Measurements from ENCODE around the gene DDT.
A peak's percentile ranks its signal among the peaks of the same experiment; 100 is the strongest.
"Not testable (repeated sequence)": the region's sequence is repeated elsewhere in the genome, so short reads cannot be mapped to it uniquely, and the experiment has no call there.

The DDT gene

DNA sequence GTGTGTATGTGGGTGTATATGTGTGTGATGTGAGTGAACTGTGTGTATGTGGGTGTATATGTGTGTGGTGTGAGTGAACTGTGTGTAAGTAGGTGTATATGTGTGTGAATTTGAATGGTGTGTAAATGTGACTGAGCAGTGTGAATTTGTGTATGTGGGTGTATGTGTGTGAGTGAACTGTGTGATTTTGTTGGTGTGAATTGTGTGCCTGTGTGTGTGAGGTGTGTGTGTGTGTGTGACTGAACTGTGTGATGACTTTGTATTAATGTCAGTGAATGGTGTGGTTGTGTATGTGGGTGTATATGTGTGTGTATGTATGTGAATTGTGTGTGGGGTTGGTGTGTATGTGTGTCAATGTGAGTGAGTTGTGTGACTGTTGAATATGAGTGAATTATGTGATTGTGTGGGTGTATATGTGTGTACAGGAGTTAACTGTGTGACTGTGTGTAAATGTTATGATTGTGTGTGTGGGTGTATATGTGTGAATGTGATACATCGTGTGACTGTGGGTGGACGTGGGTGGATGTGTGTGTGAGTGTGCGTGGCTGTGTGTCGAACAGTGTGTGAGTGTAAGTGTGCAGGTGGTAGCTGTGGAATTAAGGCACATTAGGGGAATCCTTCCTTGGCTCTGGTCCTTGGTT lies 12.4 kb upstream of the DDT start:
- DNase-seq = not testable (repeated sequence)

- not testable (repeated sequence) for DNase-seq
Observed at GRCh38 chr22:23986089-23986488, 11.8 kb upstream of the DDT start.

DNA sequence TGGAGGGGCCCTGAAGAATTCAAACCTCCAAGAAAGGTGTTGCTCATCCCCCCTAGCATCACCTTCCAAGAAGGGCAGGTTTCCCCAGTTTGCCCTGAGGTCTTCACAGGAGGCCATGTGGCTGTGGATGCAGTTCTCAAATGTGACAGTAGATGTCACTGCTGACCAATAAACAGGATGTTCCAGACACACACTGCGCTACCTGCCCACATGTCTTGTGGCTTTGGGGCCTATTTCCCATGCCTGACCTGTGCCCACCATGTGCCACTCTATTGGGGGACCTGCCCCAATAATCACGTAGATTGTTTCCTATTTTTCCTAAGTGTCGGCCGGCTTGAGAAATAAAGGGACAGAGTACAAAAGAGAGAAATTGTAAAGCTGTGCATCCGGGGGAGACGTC lies 10.2 kb upstream of the DDT start:
- peak; percentile 46 for DNase-seq

DNA sequence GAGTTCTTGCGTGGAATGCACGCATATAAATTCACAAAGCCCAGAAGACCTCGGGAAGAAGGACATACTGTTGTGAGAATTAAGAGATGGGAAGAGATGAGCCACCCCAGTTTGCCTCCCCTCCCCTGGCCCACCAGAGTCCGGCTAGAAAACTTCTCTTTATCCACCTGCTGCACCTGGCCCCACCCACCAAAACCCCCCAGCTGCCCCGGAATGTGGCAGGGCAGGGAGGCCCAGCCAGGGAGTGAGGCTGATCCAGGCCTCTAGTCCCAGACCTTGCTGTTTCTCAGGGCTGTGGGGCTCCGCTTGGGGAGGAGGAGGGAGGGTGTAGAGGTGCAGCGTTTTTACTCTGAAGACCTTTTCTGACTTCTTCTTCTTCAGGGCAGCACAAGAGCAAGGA lies 6.3 kb upstream of the DDT start:
- not testable (repeated sequence) for DNase-seq

GRCh38 chr22:23979557-23980240 lies 5.5 kb upstream of the DDT start, which contains the start of gene GSTT2:
Gene GSTT2 (plus strand): TSS chr22:23980134.
- not testable (repeated sequence) for DNase-seq

- not testable (repeated sequence) for DNase-seq
Observed at GRCh38 chr22:23977304-23977703, 3.1 kb upstream of the DDT start.

- not testable (repeated sequence) for DNase-seq
Observed at GRCh38 chr22:23974836-23975352, 653 bp upstream of the DDT start.

- DNase-seq = not testable (repeated sequence)
Observed at GRCh38 chr22:23971927-23972326, 2.3 kb downstream of the DDT start.

- no peak for DNase-seq
Observed at GRCh38 chr22:23970816-23971486, 3.3 kb downstream of the DDT start.

DNA sequence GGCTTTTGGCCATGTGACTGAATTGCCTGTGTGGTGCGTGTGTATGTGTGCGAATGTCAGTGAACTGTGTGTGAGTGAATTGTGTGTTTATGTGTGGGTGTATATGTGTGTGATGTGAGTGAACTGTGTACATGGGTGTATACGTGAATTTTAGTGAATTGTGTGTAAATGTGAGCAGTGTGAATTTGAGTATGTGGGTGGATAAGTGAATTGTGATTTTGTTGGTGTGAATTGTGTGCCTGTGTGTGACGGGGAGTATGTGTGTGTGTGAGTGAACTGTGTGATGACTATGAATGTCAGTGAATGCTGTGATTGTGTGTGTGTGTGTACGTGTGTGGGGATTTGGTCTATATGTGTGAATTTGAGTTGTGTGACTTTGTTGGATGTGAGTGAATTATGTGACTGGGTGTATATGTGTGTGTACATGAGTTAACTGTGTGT lies 4.0 kb downstream of the DDT start:
- DNase-seq = no peak

GRCh38 chr22:23969071-23969470 lies 5.2 kb downstream of the DDT start:
- DNase-seq = no peak

DNA sequence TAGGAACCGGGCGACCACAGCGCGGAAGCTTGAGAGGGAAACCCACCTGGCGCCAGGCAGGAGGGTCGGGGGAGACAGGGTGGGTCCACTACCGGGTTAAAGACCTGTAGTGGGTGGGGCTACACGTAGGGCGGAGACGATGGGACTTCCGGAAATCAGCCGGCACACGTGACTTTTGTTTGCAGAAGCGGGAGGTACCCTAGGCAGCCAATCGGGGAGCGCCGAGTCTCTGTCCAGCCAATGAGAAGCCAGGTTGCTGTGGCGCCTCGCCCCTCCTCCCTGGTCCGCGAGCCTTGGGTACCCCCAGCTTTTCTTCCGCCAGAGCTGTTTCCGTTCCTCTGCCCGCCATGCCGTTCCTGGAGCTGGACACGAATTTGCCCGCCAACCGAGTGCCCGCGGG lies 7.7 kb downstream of the DDT start, which contains the start of gene DDTL:
Gene DDTL (plus strand): TSS at position 321 of the 400 bp plus-strand sequence. CDS start 27 bp downstream, at position 348.
- DNase-seq = not testable (repeated sequence)

DNA sequence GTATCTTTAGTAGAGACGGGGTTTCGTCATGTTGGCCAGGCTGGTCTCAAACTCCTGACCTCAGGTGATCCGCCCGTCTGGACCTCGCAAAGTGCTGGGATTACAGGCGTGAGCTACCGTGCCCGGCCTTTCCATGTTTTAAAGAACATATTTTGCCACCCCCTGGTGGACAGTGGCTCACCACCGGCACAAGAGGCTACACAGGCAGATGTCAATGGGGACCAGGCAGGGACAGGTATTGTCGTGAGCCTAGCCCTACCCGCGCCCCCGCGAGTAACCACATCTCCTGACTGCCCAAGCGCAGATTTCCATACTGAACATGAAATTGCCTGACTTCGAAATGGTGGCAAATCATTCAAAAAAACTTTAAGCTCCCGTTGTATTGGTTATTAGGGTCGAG lies 8.1 kb downstream of the DDT start:
- not testable (repeated sequence) for DNase-seq

- DNase-seq = not testable (repeated sequence)
Observed at GRCh38 chr22:23961084-23961771, 13.0 kb downstream of the DDT start, which contains the start of gene GSTT2B. Gene GSTT2B (minus strand): TSS chr22:23961195. CDS start chr22:23961131, 64 bp downstream.

DNA sequence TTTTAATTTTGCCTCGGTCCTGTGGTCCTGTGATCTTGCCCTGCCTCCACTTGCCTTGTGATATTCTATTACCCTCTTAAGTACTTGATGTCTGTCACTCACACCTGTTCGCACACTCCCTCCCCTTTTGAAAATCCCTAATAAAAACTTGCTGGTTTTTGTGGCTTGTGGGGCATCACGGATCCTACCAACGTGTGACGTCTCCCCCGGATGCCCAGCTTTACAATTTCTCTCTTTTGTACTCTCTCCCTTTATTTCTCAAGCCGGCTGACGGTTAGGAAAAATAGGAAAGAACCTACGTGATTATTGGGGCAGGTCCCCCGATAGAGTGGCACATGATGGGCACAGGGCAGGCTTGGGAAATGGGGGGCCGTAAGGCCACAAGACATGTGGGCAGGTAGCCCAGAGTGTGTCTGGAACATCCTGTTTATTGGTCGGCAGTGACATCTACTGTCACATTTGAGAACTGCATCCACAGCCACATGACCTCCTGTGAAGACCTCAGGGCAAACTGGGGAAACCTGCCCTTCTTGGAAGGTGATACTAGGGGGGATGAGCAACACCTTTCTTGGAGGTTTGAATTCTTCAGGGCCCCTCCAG lies 17.8 kb downstream of the DDT start:
- DNase-seq = not testable (repeated sequence)

- DNase-seq = not testable (repeated sequence)
Observed at GRCh38 chr22:23955886-23956285, 18.4 kb downstream of the DDT start.

DNA sequence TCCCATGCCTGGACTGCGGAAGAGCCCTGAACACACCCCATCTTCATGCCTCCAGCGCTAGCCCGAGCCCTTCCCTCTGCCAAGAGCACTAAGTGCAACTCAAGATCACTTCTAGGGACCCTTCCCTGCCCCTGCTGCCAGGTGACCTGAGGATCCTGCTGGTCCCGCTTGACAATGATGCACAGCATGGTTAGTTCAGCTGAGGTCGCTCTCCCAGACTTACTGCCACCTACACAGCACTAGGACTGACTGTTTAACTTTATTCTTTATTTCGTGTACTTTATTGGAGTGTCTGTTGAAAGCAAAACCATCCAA lies 19.3 kb downstream of the DDT start:
- DNase-seq = not testable (repeated sequence)

- not testable (repeated sequence) for DNase-seq
Observed at GRCh38 chr22:23954193-23954990, 19.8 kb downstream of the DDT start.

DNA sequence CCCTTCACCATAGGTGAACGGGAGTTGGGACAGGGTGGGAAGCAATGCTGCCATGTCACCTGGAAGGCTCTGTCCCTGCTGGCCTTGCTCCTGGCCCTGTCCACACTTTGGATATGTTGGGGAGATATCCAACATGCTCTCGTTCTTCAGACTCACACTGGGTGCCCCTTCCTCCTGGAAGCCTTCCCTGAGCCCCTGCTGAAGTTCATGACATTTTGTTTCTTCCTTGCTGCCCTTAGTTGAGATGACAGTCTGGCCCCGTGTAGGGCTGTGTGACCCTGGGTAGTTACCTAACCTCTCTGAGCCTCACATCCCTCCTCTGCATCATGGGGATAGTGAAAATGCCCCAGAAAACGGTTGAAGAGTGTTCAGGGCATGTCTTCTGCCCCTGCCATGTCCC lies 20.8 kb downstream of the DDT start:
- not testable (repeated sequence) for DNase-seq

DNA sequence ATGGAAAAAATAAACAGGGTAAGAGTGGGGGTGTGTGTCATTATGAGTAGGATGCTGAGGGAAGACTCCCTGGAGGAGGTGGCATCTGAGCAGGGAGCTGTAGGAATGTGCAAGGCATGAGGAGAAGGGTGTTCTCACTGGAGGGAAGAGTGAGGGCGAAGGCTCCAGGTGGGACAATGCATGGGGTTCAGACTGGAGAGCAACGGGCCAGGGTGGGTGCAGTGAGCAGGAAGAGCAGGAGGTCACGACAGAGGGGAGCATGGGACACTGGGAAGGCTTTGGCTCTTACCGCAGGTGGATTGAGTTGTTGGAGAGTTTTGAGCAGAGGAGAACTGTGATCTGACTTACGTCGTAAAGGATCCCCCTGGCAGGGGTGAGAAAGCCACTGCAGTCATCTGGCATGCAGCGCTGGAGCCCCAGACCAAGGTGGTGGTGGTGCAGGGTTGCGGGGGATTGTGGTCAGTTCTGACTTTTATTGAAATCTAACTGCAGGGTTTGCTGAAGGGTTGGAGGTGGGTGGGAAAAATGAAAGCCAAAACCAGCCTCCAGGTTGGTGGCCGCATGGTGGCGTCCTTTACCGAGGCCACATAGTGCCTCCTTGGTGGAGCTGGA lies 21.3 kb downstream of the DDT start:
- not testable (repeated sequence) for DNase-seq

- DNase-seq = not testable (repeated sequence)
Observed at GRCh38 chr22:23951383-23951782, 22.9 kb downstream of the DDT start.
